NCI-H446 (cell line): Measurements from ENCODE around the gene WNT9A.

Experiments used
- DNase-seq, 2 experiments: peaks; one replicate each; lab custom pipeline; 2025; lab: John Stamatoyannopoulos, UW

WNT9A gene

GRCh38 chr1:227897704-227898438, 49.9 kb downstream of the WNT9A start:
- no peak for DNase-seq

GRCh38 chr1:227896710-227897655, 50.7 kb downstream of the WNT9A start:
- no peak for DNase-seq

DNA sequence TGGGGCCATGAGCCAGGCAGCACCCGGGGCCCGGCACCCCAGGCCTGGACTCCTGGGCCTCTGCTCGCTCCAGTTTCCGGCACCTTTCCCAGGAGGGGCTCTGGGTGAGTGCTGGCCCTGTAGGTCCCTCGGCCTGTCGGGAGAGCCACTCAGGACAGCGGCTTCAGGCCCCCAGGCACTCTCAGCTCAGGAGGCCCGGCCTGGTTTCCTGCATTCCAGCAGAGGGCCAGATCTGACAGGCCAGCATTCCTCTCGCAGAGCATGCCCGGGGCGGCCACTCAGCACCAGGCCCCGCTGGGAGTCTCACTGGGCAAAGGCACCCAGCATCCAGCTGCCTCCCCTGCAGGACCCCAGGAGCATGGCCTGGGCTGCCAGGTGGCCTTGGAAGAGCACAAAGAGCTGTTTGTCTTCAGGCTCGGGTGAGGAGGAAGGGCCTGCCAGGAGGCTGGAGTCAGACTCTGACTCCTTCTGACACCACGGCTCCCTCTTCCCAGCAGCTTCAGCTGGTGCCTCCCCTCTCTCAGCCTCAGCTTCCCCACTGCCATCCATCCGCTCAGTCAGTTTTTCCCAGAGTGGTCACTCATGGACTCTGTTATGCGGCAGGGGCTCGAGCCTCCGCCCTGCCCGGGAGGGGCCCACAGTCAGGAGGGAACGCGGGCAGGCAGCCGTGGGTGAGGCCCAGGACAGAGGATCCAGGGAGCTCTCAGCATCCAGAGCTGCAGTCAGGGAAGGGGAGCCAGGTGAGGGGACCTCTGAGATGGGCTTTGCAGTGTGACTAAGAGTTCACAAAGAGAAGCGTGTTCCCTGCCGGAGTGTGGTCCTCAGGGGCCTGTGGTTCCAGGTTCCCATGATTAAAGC, 51.7 kb downstream of the WNT9A start:
- no peak for DNase-seq

- DNase-seq = no peak
Observed at GRCh38 chr1:227894831-227895451, 52.8 kb downstream of the WNT9A start.

GRCh38 chr1:227893949-227894721, 53.6 kb downstream of the WNT9A start:
- DNase-seq = no peak

GRCh38 chr1:227893300-227893948, 54.3 kb downstream of the WNT9A start:
- no peak for DNase-seq

GRCh38 chr1:227892489-227893299, 55.0 kb downstream of the WNT9A start:
- DNase-seq = no peak

DNA sequence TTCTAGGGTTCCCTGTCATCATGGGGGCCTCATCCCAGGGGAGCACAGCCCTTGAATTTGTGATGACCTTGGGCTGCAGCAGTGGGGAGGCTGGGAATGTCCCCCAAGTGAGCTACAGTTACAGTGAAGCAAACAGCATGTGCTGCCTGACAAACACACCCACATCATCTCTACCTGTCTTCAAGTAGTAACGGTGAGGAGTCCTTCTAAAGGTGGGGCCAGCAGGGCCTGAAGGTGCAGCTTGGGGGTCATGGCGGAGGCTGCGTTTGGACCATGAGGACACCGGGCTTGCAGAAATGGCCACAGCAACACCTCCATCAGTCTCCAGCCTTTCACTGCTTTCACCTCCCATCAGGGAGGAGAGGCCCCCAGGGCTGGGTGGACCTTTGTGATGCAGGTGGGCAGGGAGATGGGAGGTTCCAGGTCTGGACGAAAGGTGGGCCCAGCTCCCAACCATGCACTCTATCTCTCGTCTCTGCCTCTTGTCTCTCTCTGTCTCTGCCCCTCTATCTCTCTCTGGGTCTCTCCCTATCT, 55.7 kb downstream of the WNT9A start:
- no peak for DNase-seq

DNA sequence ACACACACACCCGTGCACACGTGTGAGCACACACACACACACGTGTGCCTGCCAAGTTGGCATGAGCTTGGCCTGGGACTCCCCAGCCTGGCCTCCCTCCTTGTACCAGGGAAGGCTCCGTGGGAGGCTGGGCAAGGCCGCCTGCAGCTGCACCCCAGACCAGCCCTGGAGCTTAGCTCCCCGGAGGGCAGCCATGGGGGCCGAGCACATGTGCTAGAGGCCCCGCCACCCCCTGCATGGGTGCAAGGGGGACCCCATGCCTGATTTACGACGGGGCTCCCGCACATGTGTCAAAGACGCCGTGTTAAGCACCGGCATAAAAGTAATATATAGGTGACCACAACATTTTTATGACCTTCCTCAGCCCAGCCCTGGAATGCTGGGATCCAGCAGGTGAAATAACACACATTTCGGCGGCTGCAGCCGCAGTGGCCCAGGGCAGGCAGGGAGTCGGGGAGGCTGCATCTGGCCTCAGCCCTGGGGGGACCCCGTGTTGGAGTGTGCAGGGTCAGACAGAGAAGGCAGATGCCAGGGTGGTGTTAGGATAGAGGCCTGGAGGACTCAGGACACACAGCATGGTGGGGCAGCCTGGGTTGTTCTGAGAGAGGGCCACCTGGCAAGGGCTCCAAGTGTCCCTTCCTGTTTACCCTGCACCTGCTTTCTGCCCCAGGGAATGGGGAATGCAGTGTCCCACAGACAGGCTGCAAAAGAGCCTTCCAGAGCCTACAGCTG, 56.3 kb downstream of the WNT9A start:
- DNase-seq = no peak

DNA sequence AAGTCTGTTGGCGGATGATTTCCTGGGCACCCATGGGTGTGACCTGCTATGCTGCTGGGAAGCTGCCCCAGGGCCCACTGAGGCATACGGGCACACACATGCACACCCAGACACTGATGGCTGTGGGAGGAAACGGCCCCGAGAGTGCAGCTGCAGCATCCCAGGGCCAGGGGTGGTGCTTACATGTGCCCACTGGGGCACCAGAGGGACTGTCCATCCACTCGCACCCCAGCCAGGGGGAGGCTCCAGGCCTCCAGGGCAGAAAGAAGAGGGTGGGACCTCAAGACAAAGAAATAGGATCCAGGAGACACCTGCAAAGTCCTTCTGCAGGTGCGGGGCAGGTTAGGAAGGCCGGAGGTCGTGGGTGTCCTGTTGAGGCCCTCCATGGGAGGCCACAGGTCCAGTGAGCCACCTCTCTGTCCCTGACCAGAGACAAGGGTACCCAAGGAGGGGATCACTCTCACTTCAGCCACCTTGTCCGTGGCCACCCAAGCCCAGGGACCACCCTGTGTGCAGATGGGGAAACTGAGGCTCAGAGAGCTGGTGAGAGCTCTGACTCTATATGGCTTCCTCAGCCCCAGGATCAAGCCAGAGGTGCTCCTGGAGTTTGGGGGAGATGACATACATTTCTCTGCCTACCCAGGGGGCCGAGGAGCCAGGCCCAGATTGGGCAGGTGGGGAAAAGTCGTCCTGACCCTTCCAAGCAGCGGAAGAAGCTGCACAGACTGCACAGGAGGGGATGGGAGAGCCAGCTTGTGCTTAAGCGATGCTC, 57.1 kb downstream of the WNT9A start:
- DNase-seq = no peak

- DNase-seq = no peak
Observed at GRCh38 chr1:227889863-227890405, 57.8 kb downstream of the WNT9A start.

DNA sequence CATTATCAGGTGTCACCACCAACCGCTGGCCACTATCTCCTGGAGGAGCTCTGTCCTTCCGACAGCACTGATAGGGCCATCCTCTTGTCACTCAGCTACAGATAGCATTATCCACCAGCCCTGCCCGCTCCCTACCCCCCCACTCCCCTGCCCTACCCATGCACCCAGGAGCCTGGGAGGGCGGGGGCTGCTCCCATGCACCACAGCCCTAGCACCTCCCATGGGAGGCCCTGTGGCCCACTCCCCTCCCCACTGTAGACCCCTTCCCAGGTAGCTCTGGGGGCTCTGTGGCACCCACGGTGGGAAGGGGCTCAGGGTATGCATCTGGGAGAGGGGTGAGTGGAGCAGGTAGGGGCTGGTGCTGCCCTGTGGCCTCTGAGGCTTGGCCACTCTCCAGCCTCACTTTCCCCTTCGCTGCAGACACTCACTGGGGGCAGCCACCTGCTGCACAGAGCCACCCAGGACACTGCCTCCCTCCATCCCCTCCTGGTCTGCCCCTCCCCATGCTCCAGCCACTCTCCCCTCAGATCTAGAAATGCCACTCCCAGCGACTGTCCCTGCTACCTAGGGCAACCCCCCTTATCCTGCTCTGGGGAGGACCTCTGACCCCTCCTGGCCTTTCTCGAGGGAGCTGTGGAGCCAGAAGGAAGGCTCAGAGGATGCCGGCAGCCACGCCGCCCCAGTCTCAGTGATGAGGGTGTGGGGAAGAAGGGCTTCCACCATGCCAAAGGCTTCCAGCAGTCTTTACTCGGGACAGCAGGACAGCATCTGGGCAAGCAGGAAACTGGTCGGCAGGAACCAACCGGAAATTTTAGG, 58.5 kb downstream of the WNT9A start:
- DNase-seq = no peak

- DNase-seq = no peak
Observed at GRCh38 chr1:227888404-227889046, 59.2 kb downstream of the WNT9A start.

DNA sequence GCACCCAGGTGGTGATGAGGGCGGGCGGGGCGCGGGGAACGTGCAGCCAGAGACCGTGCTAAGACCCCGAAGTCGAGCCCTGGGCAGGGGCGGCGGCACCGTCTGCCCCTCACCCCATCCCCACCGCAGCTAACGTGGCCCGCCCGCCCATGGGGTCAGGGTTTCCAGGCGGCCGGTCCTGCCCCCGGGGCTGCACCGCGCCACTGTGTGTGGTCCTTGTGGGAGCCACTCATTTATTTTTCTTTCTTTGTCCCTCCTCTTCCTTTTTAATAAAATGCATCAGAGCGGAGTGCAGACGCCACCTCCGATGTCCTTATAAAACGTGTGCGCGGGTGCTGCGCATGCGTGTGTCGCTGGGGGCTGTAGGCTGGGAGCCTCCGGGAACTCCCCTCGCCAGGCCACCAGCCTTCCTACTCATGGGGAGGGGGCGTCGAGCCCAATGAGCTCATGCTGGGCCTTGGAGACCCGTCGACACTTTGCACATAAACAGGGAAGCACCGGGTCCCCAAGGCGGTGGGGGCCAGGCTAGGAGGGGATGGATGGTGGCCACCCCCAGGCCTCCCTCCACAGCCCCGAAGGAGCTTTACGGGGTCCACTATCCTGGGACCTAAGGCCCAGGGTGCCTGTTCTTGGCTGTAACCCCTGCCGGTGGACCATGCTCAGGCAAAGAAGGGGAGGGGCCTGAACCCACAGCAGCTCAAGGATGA, 59.9 kb downstream of the WNT9A start:
- no peak for DNase-seq

GRCh38 chr1:227886993-227887696, 60.6 kb downstream of the WNT9A start:
- DNase-seq = no peak
